A549 (cell line): ENCODE data around the gene PDE3A. TPM values are rescaled to one million over a fixed set of nuclear protein-coding genes. Genes with fewer than 3 reads are reported as not detected.
"Not testable (repeated sequence)": the region's sequence is repeated elsewhere in the genome, so short reads cannot be mapped to it uniquely, and the experiment has no call there.

Experiments used
- ATAC-seq, 2 experiments: fragments of 200-7000 bp in 1 of 2; fragments of >200 bp in 1 of 2; cut with Nextera tagmentation in 1 of 2; cut with Tn5 transposase in 1 of 2; 3 replicates each; pipeline versions ENCODE4 v1.8.0 to v1.9.1; 2018 to 2020; ENCODE audit warnings: mild to moderate bottlenecking in 1 of 2, moderate library complexity in 1 of 2
- CTCF ChIA-PET: fragments of 300-600 bp; sonication (Branson Sonifier 250); formaldehyde crosslinking; extraction: SDS; loops from one replicate; lab custom pipeline; 2021; ENCODE audit warnings: antibody characterized with exemption, inconsistent platforms; lab: Yijun Ruan, JAX
- POLR2A ChIA-PET: fragments of 350-600 bp; formaldehyde crosslinking; extraction: SDS; loops from one replicate; lab custom pipeline; 2021; ENCODE audit warnings: antibody characterized with exemption, inconsistent platforms; lab: Yijun Ruan, JAX
- DNase-seq, 2 experiments: peaks; one replicate each; pipeline versions ENCODE4 v3.0.0 to v3.0.0-alpha.2; 2011 to 2016; ENCODE audit warnings: low read depth in 1 of 2, low spot score in 1 of 2
- FAIRE-seq: peaks from 2 replicates; lab custom pipeline; 2011; peaks lifted over from hg19 to GRCh38; lab: Jason Lieb, UNC
- H3K27ac ChIP-seq, 2 experiments: fragments of >200 bp; sonication (Bioruptor Twin); formaldehyde crosslinking; 3 replicates each; pipeline ENCODE4 v1.5.1; 2016 to 2017
- H3K4me1 ChIP-seq: fragments of >200 bp; sonication (Bioruptor Twin); formaldehyde crosslinking; 3 replicates; pipeline ENCODE4 v1.6.1; 2016
- H3K4me2 ChIP-seq: fragments of >200 bp; sonication (Bioruptor Twin); formaldehyde crosslinking; 3 replicates; pipeline ENCODE4 v1.6.1; 2016
- H3K4me3 ChIP-seq: fragments of >200 bp; sonication (Bioruptor Twin); formaldehyde crosslinking; 3 replicates; pipeline ENCODE4 v1.5.1; 2016
- H3K9me3 ChIP-seq: fragments of >200 bp; sonication (Bioruptor Twin); formaldehyde crosslinking; 3 replicates; pipeline ENCODE4 v1.6.1; 2016
- CTCF ChIP-seq: fragments of >200 bp; sonication (Bioruptor Twin); formaldehyde crosslinking; IDR thresholded peaks from 3 replicates; pipeline ENCODE4 v1.5.1; 2016
- FOSL2 ChIP-seq, 2 experiments: fragments of 450-650 bp in 1 of 2; fragments of >200 bp in 1 of 2; sonication (Bioruptor Twin) in 1 of 2; formaldehyde crosslinking; IDR thresholded peaks; 2 replicates each; pipeline versions ENCODE4 v1.5.0 to v1.6.1; 2016 to 2020; ENCODE audit warnings: mild to moderate bottlenecking in 1 of 2, moderate library complexity in 1 of 2
- NPAS2 ChIP-seq: fragments of 250-450 bp; sonication (Bioruptor Pico); IDR thresholded peaks from 2 replicates; pipeline ENCODE4 v1.8.0; 2022; ENCODE audit warnings: mild to moderate bottlenecking, moderate library complexity, borderline replicate concordance
- PHF8 ChIP-seq: fragments of 200-600 bp; sonication (generic); IDR thresholded peaks from 2 replicates; pipeline ENCODE4 v1.6.1; 2016; ENCODE audit warnings: low read depth, mild to moderate bottlenecking, antibody characterized with exemption, moderate library complexity, borderline replicate concordance
- RAD21 ChIP-seq, 2 experiments: fragments of >200 bp in 1 of 2; sonication (Bioruptor Twin) in 1 of 2; formaldehyde crosslinking in 1 of 2; IDR thresholded peaks in 1 of 2; conservative IDR thresholded peaks in 1 of 2; 2 replicates in 1 of 2; 3 replicates in 1 of 2; pipeline ENCODE4 v1.6.1; 2012 to 2018; ENCODE audit warnings: inconsistent platforms in 1 of 2
- SMC3 ChIP-seq: fragments of >200 bp; sonication (Bioruptor Twin); formaldehyde crosslinking; IDR thresholded peaks from 3 replicates; pipeline ENCODE4 v1.6.1; 2018; ENCODE audit warnings: inconsistent platforms
- ZFP36 ChIP-seq: fragments of 450-650 bp; IDR thresholded peaks from 2 replicates; pipeline ENCODE4 v1.6.1; 2014; ENCODE audit warnings: borderline replicate concordance; ENCODE audit not compliant: partially characterized antibody
- WGBS: methylation state at CpG from one replicate; pipeline ENCODE4 v1.1.6; 2017; ENCODE audit errors: missing lambda C conversion rate; 5-methylcytosine and 5-hydroxymethylcytosine counted together
- polyA plus RNA-seq, 4 experiments: library from polyadenylated mRNA; depleted of rRNA in 3 of 4; stranded (reverse); fragments of >200 nt; fragmentation: RNase III in 1 of 4; extraction: RNeasy Plus Mini Kit Qiagen cat#74134 plus additional on column Dnase treatment in 1 of 4; gene quantifications; 2 replicates in 3 of 4; 3 replicates in 1 of 4; pipeline ENCODE4 v1.2.3, GENCODE V29; 2011 to 2017

The PDE3A gene
- polyA plus RNA-seq, 2 of the 4 experiments (the other 2 are of a cell fraction): 7.6 to 12.7 TPM

- FAIRE-seq: no peak
- Histone ChIP-seq H3K4me1 (peaks cover 53% of the 10 kb centered on the region), H3K4me3 (no peak overlapping the region), H3K9me3 (no peaks in the 10 kb centered on the region), H3K4me2 (peak overlapping the region; percentile 41), H3K27ac (peak overlapping the region in 1 of 2 experiments; percentile 60; a peak in 4 of 6 replicates)
- TF ChIP-seq RAD21 (conservative IDR thresholded peaks at IDR 0.05 in 1 of 2, IDR thresholded peaks at IDR 0.05 in 1 of 2): peak; percentile 58 to 66; a peak in 4 of 5 replicates
- TF ChIP-seq NPAS2 (CRISPR knock-in tag): no peak
- no peak for TF ChIP-seq PHF8
- peak; percentile 70 for TF ChIP-seq CTCF
- TF ChIP-seq SMC3: peak; percentile 54
- peak; percentile 30 to 73 for DNase-seq
- ChIA-PET CTCF (interaction anchor here (0.6 to 2.3 kb wide), 8 partner anchors 11 to 188 kb away, joined by 3 to 12 read pairs (median 3); no protein-coding TSS in a partner anchor), POLR2A (no interaction called here)
- peak; percentile 85 to 92; a peak in 5 of 6 replicates for ATAC-seq
- WGBS: 24% methylated on average over 2 of the region's 2 CpGs
Observed at GRCh38 chr12:20549108-20549719, 180.9 kb downstream of the PDE3A start.

DNA sequence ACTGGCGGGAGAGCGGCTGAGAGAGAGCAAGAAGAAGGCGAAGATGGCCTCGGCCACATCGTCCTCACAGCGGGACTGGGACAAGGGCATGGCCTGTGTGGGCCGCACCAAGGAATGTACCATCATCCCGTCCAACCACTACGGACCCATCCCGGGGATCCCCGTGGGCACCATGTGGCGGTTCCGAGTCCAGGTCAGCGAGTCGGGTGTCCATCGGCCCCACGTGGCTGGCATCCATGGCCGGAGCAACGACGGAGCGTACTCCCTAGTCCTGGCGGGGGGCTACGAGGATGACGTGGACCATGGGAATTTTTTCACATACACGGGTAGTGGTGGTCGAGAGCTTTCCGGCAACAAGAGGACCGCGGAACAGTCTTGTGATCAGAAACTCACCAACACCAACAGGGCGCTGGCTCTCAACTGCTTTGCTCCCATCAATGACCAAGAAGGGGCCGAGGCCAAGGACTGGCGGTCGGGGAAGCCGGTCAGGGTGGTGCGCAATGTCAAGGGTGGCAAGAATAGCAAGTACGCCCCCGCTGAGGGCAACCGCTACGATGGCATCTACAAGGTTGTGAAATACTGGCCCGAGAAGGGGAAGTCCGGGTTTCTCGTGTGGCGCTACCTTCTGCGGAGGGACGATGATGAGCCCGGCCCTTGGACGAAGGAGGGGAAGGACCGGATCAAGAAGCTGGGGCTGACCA lies 183.6 kb downstream of the PDE3A start:
- POLR2A ChIA-PET, DNase-seq, CTCF ChIA-PET, ATAC-seq, H3K27ac ChIP-seq, FAIRE-seq, H3K4me2 ChIP-seq, H3K4me3 ChIP-seq, H3K9me3 ChIP-seq: not testable (repeated sequence)
- H3K4me1 ChIP-seq: peaks cover 42% of the 10 kb centered on the region
- 94% methylated on average over 48 of the region's 48 CpGs for WGBS

- FAIRE-seq, DNase-seq, ATAC-seq, H3K4me2 ChIP-seq, H3K9me3 ChIP-seq, H3K4me3 ChIP-seq, H3K27ac ChIP-seq, POLR2A ChIA-PET, CTCF ChIA-PET: not testable (repeated sequence)
- H3K4me1 ChIP-seq: peaks cover 35% of the 10 kb centered on the region
- 93% methylated on average over 22 of the region's 23 CpGs for WGBS
Observed at GRCh38 chr12:20552586-20552985, 184.2 kb downstream of the PDE3A start.

GRCh38 chr12:20555015-20555414 lies 186.7 kb downstream of the PDE3A start:
- FAIRE-seq (no peak), DNase-seq (no peak), ATAC-seq (no peak)
- no peak for TF ChIP-seq ZFP36
- 93% methylated on average over 10 of the region's 10 CpGs for WGBS
- Histone ChIP-seq H3K9me3 (no peaks in the 10 kb centered on the region), H3K4me3 (no peak overlapping the region), H3K27ac (0 out of 6 replicates have a peak overlapping the region, but pooled peaks of 1 of the 2 experiments have one; percentile 11), H3K4me2 (no peak overlapping the region), H3K4me1 (peaks cover 14% of the 10 kb centered on the region; the same call in 2 of the 3 replicates)
- POLR2A ChIA-PET: no interaction called here
- CTCF ChIA-PET: interaction anchor here (0.6 kb wide), 1 partner anchor 846 kb away, joined by 5 read pairs; no protein-coding TSS in a partner anchor

- H3K4me1 ChIP-seq: peaks cover 12% of the 10 kb centered on the region; the same call in 2 of the 3 replicates
- peak overlapping the region; percentile 22 for H3K4me2 ChIP-seq
- ChIA-PET POLR2A (no interaction called here), CTCF (no interaction called here)
- H3K9me3 ChIP-seq: no peaks in the 10 kb centered on the region
- ATAC-seq (no peak), FAIRE-seq (no peak), DNase-seq (no peak)
- WGBS: 32% methylated on average over 3 of the region's 3 CpGs
- H3K27ac ChIP-seq: no peak overlapping the region
- no peak overlapping the region for H3K4me3 ChIP-seq
- no peak for TF ChIP-seq ZFP36
- no peak for TF ChIP-seq FOSL2 (IDR thresholded peaks at IDR 0.05)
- peak; percentile 5; the same call in 1 of the 2 replicates for TF ChIP-seq FOSL2 (CRISPR knock-in tag; IDR thresholded peaks at IDR 0.05)
- TF ChIP-seq, all 56 proteins: peak for 1
Observed at GRCh38 chr12:20555771-20556170, 187.4 kb downstream of the PDE3A start.
